Bronchial epithelial cell (primary cell): ENCODE data around the gene ATP5PO. TPM values are rescaled to one million over a fixed set of nuclear protein-coding genes. Genes with fewer than 3 reads are reported as not detected.

ENCODE experiments used
- DNase-seq: peaks from one replicate; pipeline ENCODE4 v3.0.0-alpha.2; 2010; ENCODE audit warnings: low read depth
- FAIRE-seq: peaks from 2 replicates; lab custom pipeline; 2011; peaks lifted over from hg19 to GRCh38; lab: Jason Lieb, UNC
- H3K27me3 ChIP-seq: 2 replicates; pipeline ENCODE4 v1.5.1; 2011; ENCODE audit warnings: low read length; ENCODE audit not compliant: control insufficient read depth, insufficient read depth
- H3K36me3 ChIP-seq: 2 replicates; pipeline ENCODE4 v1.5.1; 2011; ENCODE audit warnings: low read length; ENCODE audit not compliant: control insufficient read depth, insufficient read depth
- H3K4me3 ChIP-seq: 2 replicates; pipeline ENCODE4 v1.5.1; 2011; ENCODE audit warnings: mild to moderate bottlenecking, low read depth, low read length, control low read depth
- CTCF ChIP-seq: IDR thresholded peaks from 2 replicates; pipeline ENCODE4 v1.5.1; 2011; ENCODE audit warnings: mild to moderate bottlenecking, moderate library complexity, low read length, control low read depth, inconsistent platforms; ENCODE audit not compliant: insufficient read depth, severe bottlenecking
- total RNA-seq: library from RNA; depleted of rRNA; stranded (reverse); fragments of >200 nt; gene quantifications from 2 replicates; pipeline ENCODE4 v1.2.1, GENCODE V29; 2014

The ATP5PO gene
- total RNA-seq, 1 donor from 2014 or later = 341 TPM

GRCh38 chr21:33943293-33943692 lies 27.7 kb upstream of the ATP5PO start:
- TF ChIP-seq CTCF = no peak
- no peaks in the 10 kb centered on the region for H3K27me3 ChIP-seq
- DNase-seq = peak; percentile 49
- H3K4me3 ChIP-seq = no peak overlapping the region
- FAIRE-seq = no peak
- no peaks in the 10 kb centered on the region for H3K36me3 ChIP-seq

- DNase-seq (no peak), FAIRE-seq (no peak)
- no peaks in the 10 kb centered on the region for H3K36me3 ChIP-seq
- no peaks in the 10 kb centered on the region for H3K27me3 ChIP-seq
- no peak for TF ChIP-seq CTCF
- H3K4me3 ChIP-seq = no peak overlapping the region
These were observed 26.8 kb upstream of the ATP5PO start for GRCh38 chr21:33942426-33942825.

- H3K27me3 ChIP-seq = no peaks in the 10 kb centered on the region
- H3K4me3 ChIP-seq = no peak overlapping the region
- DNase-seq (no peak), FAIRE-seq (no peak)
- no peaks in the 10 kb centered on the region for H3K36me3 ChIP-seq
- TF ChIP-seq CTCF = no peak
These were observed 25.3 kb upstream of the ATP5PO start for GRCh38 chr21:33940881-33941245.

GRCh38 chr21:33940164-33940880 lies 24.7 kb upstream of the ATP5PO start:
- TF ChIP-seq CTCF = no peak
- no peaks in the 10 kb centered on the region for H3K36me3 ChIP-seq
- no peak for DNase-seq
- H3K27me3 ChIP-seq = no peaks in the 10 kb centered on the region
- no peak overlapping the region for H3K4me3 ChIP-seq
- no peak for FAIRE-seq

- FAIRE-seq = no peak
These were observed 23.6 kb upstream of the ATP5PO start for GRCh38 chr21:33939226-33939625.

More at GRCh38 chr21:33939226-33939625, 23.6 kb upstream of the ATP5PO start:
- H3K36me3 ChIP-seq = no peaks in the 10 kb centered on the region
- H3K4me3 ChIP-seq = no peak overlapping the region
- no peak for TF ChIP-seq CTCF
- H3K27me3 ChIP-seq = no peaks in the 10 kb centered on the region
- no peak for DNase-seq
